ENCODE results near the gene GIPC2. TPM values are rescaled to one million over a fixed set of nuclear protein-coding genes. Genes with fewer than 3 reads are reported as not detected.

Gene GIPC2
- total RNA-seq, 1 experiment from 2014 or later, result 13.4 TPM

GRCh38 chr1:78145105-78145580 is 99.4 kb downstream of the GIPC2 start:
- DNase-seq (ENCODE audit: low spot score), result peak; percentile 79

- DNase-seq (ENCODE audit: low spot score), result no peak
Measured at GRCh38 chr1:78146205-78146771, 100.5 kb downstream of the GIPC2 start.

- DNase-seq (ENCODE audit: low spot score), result no peak
Measured at GRCh38 chr1:78147031-78147430, 101.3 kb downstream of the GIPC2 start.

- DNase-seq (ENCODE audit: low spot score), result no peak
Measured at GRCh38 chr1:78153092-78153736, 107.4 kb downstream of the GIPC2 start.

- DNase-seq (ENCODE audit: low spot score), result no peak
Measured at GRCh38 chr1:78155121-78155520, 109.4 kb downstream of the GIPC2 start.

- DNase-seq (ENCODE audit: low spot score), result no peak
Measured at GRCh38 chr1:78156805-78157521, 111.2 kb downstream of the GIPC2 start.

- no peak for DNase-seq (ENCODE audit: low spot score)
Measured at GRCh38 chr1:78165816-78166215, 120.0 kb downstream of the GIPC2 start.

- DNase-seq (ENCODE audit: low spot score), result no peak
Measured at GRCh38 chr1:78168306-78168705, 122.5 kb downstream of the GIPC2 start.

GRCh38 chr1:78170859-78171258 is 125.1 kb downstream of the GIPC2 start:
- DNase-seq (ENCODE audit: low spot score), result no peak

- no peak for DNase-seq (ENCODE audit: low spot score)
Measured at GRCh38 chr1:78171736-78172590, 126.2 kb downstream of the GIPC2 start.

- DNase-seq (ENCODE audit: low spot score), result peak; percentile 49
Measured at GRCh38 chr1:78176448-78176847, 130.7 kb downstream of the GIPC2 start.

- DNase-seq (ENCODE audit: low spot score), result no peak
Measured at GRCh38 chr1:78177708-78178270, 132.0 kb downstream of the GIPC2 start.

- DNase-seq (ENCODE audit: low spot score), result no peak
Measured at GRCh38 chr1:78178816-78179215, 133.1 kb downstream of the GIPC2 start.

- DNase-seq (ENCODE audit: low spot score), result no peak
Measured at GRCh38 chr1:78184460-78185072, 138.8 kb downstream of the GIPC2 start.

Small RNAs within 50 kb of the gene (small RNA-seq; reads per million reads assigned to genes)
- gene AC103591.3 (1.1 reads per million, percentile 39 among the genes with 10 or more reads in this experiment), gene RNA5SP22 (1.7 reads per million, percentile 60 among the genes with 10 or more reads in this experiment), gene RNU6-1102P (not detected)

Other genes with a start within 250 kb of the GIPC2 start
- gene NEXN, start 157.3 kb upstream of the GIPC2 start, total RNA-seq (2014; rRNA removed; shearing (Covaris generic)), result not detected in 2 replicates
- 130 and 145 TPM in 2 replicates for gene FUBP1, start 66.9 kb upstream of the GIPC2 start, total RNA-seq (2014; rRNA removed; shearing (Covaris generic))
- gene DNAJB4, start 41.0 kb upstream of the GIPC2 start, total RNA-seq (2014; rRNA removed; shearing (Covaris generic)), result 4.2 and 7.9 TPM in 2 replicates

All from HT-29 (cell line).